K562 (cell line): ENCODE results near the gene TARS3. TPM values are rescaled to one million over a fixed set of nuclear protein-coding genes. Genes with fewer than 3 reads are reported as not detected.

Experiments used
- C11orf30 ChIP-seq: fragments of 450-650 bp; IDR thresholded peaks from 2 replicates; pipeline ENCODE4 v1.6.1; 2016; ENCODE audit warnings: low read depth, mild to moderate bottlenecking
- HCFC1 ChIP-seq: IDR thresholded peaks from 2 replicates; pipeline ENCODE4 v1.6.1; 2012; ENCODE audit warnings: low read depth, low read length, improper control_type of control experiment
- HOXB6 ChIP-seq: fragments of 250-450 bp; sonication (Bioruptor Pico); IDR thresholded peaks from 2 replicates; pipeline ENCODE4 v1.5.1; 2022; ENCODE audit warnings: mild to moderate bottlenecking, borderline replicate concordance
- MECOM ChIP-seq: fragments of 250-450 bp; sonication (Bioruptor Pico); IDR thresholded peaks from 2 replicates; pipeline ENCODE4 v1.8.0; 2022; ENCODE audit warnings: inconsistent platforms
- POLR2B ChIP-seq: fragments of 450-650 bp; IDR thresholded peaks from 2 replicates; pipeline ENCODE4 v1.6.1; 2018; ENCODE audit warnings: low read depth; ENCODE audit not compliant: partially characterized antibody
- RFX7 ChIP-seq: fragments of 250-450 bp; sonication (Bioruptor Pico); IDR thresholded peaks from 2 replicates; pipeline ENCODE4 v1.5.1; 2021; ENCODE audit warnings: mild to moderate bottlenecking
- ZC3H4 ChIP-seq: sonication (generic); formaldehyde crosslinking; IDR thresholded peaks from 2 replicates; pipeline ENCODE4 v1.9.0; 2021; ENCODE audit warnings: missing genetic modification reagents, borderline replicate concordance
- ZNF174 ChIP-seq: fragments of 250-450 bp; sonication (Bioruptor Pico); IDR thresholded peaks from 2 replicates; pipeline ENCODE4 v1.4.0; 2020; ENCODE audit warnings: mild to moderate bottlenecking
- ZNF24 ChIP-seq: fragments of 450-650 bp; IDR thresholded peaks from 2 replicates; pipeline ENCODE4 v1.6.1; 2016
- ZNF408 ChIP-seq: fragments of 250-450 bp; sonication (Bioruptor Pico); IDR thresholded peaks from 2 replicates; pipeline ENCODE4 v1.4.0; 2020; ENCODE audit warnings: low read depth, mild to moderate bottlenecking, moderate library complexity
- polyA plus RNA-seq, 8 experiments: library from polyadenylated mRNA; depleted of rRNA in 4 of 8; stranded (reverse) in 5 of 8; unstranded in 3 of 8; fragments of >200 nt; fragmentation: Nextera tagmentation in 2 of 8; fragmentation: Illumina TruSeq in 1 of 8; extraction: Ambion mirVana in 2 of 8; extraction: Trizol in 1 of 8; gene quantifications; 2 replicates each; pipeline versions ENCODE4 v1.2.1 to v1.2.3, GENCODE V29; 2011 to 2014; ENCODE audit warnings: inconsistent platforms in 1 of 8, missing spikeins in 1 of 8
- total RNA-seq, 7 experiments: library from RNA; depleted of rRNA in 6 of 7; stranded (reverse); fragments of >200 nt in 6 of 7; fragmentation: Illumina TruSeq in 2 of 7; extraction: Trizol in 2 of 7; gene quantifications; 2 replicates each; pipeline versions ENCODE4 v1.2.1 to v1.2.3, GENCODE V29; 2011 to 2021; ENCODE audit warnings: low replicate concordance in 1 of 7
- TF ChIP-seq, protein P1 (sequence below): fragments of 250-450 bp; sonication (Bioruptor Pico); IDR thresholded peaks from 2 replicates; pipeline ENCODE4 v1.5.0; 2022; ENCODE audit warnings: mild to moderate bottlenecking
- TF ChIP-seq, protein P2 (sequence below): sonication (generic); formaldehyde crosslinking; IDR thresholded peaks from 2 replicates; pipeline ENCODE4 v1.8.1; 2023; ENCODE audit warnings: mild to moderate bottlenecking, missing genetic modification reagents
- TF ChIP-seq, protein P3 (sequence below): IDR thresholded peaks from 2 replicates; pipeline ENCODE4 v1.6.1; 2014; ENCODE audit warnings: antibody characterized with exemption
- TF ChIP-seq, protein P4 (sequence below): fragments of 200-800 bp; sonication (Bioruptor generic); IDR thresholded peaks from 2 replicates; pipeline ENCODE4 v1.6.1; 2017; ENCODE audit warnings: missing genetic modification characterization, missing compliant biosample characterization

Gene TARS3
- total and polyA plus RNA-seq, 9 of the 15 experiments (the other 6 are each of a cell fraction or from before 2014, with no cell fraction given), result 2.1 to 14.7 (median 9.8) TPM

DNA sequence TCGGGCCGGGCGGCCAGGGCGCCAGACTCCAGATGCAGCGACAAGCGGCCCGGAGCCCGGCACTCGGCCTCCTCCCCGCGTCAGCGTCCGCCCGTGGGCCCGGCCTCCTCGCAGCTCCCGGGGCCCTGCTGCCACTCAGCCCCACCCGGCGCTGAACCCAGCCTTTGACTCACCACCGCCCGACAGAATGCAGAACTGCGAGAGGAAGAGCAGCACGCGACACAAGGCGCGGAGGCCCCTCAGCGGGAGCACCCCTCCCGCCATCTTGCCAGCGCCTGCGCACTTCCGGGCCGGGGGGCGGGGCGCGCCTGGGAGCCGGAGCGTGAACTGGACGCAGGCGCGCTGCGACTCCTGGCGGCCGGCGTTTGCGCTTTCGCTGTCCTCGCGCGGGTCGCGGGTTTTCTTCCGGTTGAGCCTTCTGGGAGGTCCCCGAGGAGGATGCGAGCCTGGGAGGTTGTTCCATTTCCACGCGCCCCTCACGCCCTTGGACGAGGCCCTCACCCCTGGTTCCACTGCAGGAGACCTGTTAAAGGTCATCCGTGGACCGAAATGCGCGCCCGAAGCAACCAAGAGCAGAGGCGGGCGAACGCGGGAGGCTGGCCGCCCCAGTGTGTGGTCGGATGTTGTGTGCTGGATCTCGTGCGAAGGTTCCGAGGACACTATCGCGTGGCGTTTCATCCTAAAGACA is 72.0 kb downstream of the TARS3 start, which contains the start of gene TM2D3 (continued):
- TF ChIP-seq, protein P1, sequence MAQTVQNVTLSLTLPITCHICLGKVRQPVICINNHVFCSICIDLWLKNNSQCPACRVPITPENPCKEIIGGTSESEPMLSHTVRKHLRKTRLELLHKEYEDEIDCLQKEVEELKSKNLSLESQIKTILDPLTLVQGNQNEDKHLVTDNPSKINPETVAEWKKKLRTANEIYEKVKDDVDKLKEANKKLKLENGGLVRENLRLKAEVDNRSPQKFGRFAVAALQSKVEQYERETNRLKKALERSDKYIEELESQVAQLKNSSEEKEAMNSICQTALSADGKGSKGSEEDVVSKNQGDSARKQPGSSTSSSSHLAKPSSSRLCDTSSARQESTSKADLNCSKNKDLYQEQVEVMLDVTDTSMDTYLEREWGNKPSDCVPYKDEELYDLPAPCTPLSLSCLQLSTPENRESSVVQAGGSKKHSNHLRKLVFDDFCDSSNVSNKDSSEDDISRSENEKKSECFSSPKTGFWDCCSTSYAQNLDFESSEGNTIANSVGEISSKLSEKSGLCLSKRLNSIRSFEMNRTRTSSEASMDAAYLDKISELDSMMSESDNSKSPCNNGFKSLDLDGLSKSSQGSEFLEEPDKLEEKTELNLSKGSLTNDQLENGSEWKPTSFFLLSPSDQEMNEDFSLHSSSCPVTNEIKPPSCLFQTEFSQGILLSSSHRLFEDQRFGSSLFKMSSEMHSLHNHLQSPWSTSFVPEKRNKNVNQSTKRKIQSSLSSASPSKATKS, result no peak
- TF ChIP-seq ZNF24, result 0 out of 2 replicates have a peak, but pooled peaks have one; percentile 51
- TF ChIP-seq, protein P2, sequence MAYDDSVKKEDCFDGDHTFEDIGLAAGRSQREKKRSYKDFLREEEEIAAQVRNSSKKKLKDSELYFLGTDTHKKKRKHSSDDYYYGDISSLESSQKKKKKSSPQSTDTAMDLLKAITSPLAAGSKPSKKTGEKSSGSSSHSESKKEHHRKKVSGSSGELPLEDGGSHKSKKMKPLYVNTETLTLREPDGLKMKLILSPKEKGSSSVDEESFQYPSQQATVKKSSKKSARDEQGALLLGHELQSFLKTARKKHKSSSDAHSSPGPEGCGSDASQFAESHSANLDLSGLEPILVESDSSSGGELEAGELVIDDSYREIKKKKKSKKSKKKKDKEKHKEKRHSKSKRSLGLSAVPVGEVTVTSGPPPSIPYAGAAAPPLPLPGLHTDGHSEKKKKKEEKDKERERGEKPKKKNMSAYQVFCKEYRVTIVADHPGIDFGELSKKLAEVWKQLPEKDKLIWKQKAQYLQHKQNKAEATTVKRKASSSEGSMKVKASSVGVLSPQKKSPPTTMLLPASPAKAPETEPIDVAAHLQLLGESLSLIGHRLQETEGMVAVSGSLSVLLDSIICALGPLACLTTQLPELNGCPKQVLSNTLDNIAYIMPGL (CRISPR knock-in tag), result peak; percentile 74
- peak; percentile 83 for TF ChIP-seq POLR2B
- no peak for TF ChIP-seq MECOM (CRISPR knock-in tag)
- no peak for TF ChIP-seq ZC3H4
- TF ChIP-seq, protein P3, sequence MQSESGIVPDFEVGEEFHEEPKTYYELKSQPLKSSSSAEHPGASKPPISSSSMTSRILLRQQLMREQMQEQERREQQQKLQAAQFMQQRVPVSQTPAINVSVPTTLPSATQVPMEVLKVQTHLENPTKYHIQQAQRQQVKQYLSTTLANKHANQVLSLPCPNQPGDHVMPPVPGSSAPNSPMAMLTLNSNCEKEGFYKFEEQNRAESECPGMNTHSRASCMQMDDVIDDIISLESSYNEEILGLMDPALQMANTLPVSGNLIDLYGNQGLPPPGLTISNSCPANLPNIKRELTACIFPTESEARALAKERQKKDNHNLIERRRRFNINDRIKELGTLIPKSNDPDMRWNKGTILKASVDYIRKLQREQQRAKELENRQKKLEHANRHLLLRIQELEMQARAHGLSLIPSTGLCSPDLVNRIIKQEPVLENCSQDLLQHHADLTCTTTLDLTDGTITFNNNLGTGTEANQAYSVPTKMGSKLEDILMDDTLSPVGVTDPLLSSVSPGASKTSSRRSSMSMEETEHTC, result 0 out of 2 replicates have a peak, but pooled peaks have one; percentile 30
- no peak for TF ChIP-seq ZNF408
- TF ChIP-seq, protein P4, sequence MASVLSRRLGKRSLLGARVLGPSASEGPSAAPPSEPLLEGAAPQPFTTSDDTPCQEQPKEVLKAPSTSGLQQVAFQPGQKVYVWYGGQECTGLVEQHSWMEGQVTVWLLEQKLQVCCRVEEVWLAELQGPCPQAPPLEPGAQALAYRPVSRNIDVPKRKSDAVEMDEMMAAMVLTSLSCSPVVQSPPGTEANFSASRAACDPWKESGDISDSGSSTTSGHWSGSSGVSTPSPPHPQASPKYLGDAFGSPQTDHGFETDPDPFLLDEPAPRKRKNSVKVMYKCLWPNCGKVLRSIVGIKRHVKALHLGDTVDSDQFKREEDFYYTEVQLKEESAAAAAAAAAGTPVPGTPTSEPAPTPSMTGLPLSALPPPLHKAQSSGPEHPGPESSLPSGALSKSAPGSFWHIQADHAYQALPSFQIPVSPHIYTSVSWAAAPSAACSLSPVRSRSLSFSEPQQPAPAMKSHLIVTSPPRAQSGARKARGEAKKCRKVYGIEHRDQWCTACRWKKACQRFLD (CRISPR knock-in tag), result peak; percentile 19; the same call in 1 of the 2 replicates
- TF ChIP-seq ZNF174 (CRISPR knock-in tag), result no peak
- no peak for TF ChIP-seq HOXB6 (CRISPR knock-in tag)
- TF ChIP-seq HCFC1, result peak; percentile 81
- no peak for TF ChIP-seq RFX7 (CRISPR knock-in tag)
- TF ChIP-seq C11orf30, result peak; percentile 83
